ENCODE results near the gene METAP2. TPM values are rescaled to one million over a fixed set of nuclear protein-coding genes. Genes with fewer than 3 reads are reported as not detected.

Gene METAP2
- total RNA-seq, 1 experiment from 2014 or later: 112 TPM

GRCh38 chr12:95509300-95509699 lies 35.3 kb downstream of the METAP2 start (continued):
- no peak for TF ChIP-seq OVOL2 (CRISPR knock-in tag; IDR thresholded peaks at IDR 0.05; ENCODE audit: borderline replicate concordance)

DNA sequence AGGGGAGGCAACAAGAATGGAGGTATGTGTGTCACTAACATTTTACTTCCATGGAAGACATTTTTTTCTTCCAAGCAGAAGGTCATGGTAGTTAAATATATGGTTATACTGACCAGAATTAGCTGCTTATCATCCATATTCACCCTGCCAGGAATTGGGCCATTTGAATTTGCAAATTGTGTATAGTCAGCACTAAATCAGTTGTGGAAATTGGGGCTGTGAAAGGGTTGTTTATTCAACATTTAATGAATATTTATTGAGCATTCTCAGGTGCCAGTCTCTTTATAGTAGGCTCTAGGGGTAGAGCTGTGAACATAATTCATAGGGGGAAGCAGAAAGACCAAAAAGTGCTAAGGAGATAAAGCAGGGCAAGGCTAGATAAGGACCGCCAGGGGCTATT lies 38.0 kb downstream of the METAP2 start:
- Mint-ChIP-seq H3K4me3 (no peak overlapping the region), H3K4me1 (no peaks in the 10 kb centered on the region), H3K27ac (no peak overlapping the region), H3K27me3 (ENCODE audit: low read depth) (no peaks in the 10 kb centered on the region), H3K9me3 (no peaks in the 10 kb centered on the region), H3K36me3 (peaks cover 67% of the 10 kb centered on the region)
- no peak for DNase-seq (ENCODE audit: low spot score)
- TF ChIP-seq NR3C1 (CRISPR knock-in tag; conservative IDR thresholded peaks at IDR 0.05; ENCODE audit: low read depth) (no peak), ZNF317 (CRISPR knock-in tag; IDR thresholded peaks at IDR 0.05; ENCODE audit: borderline replicate concordance, low read depth) (no peak), RORB (CRISPR knock-in tag; IDR thresholded peaks at IDR 0.05) (no peak), TEAD4 (CRISPR knock-in tag; IDR thresholded peaks at IDR 0.05) (no peak), SOX15 (CRISPR knock-in tag; IDR thresholded peaks at IDR 0.05) (no peak), ETV6 (CRISPR knock-in tag; IDR thresholded peaks at IDR 0.05) (no peak), CDX4 (CRISPR knock-in tag; IDR thresholded peaks at IDR 0.05; ENCODE audit: borderline replicate concordance) (no peak), ZNF671 (CRISPR knock-in tag; IDR thresholded peaks at IDR 0.05) (no peak), PRRX2 (CRISPR knock-in tag; IDR thresholded peaks at IDR 0.05) (no peak)
- TF ChIP-seq, protein P1, sequence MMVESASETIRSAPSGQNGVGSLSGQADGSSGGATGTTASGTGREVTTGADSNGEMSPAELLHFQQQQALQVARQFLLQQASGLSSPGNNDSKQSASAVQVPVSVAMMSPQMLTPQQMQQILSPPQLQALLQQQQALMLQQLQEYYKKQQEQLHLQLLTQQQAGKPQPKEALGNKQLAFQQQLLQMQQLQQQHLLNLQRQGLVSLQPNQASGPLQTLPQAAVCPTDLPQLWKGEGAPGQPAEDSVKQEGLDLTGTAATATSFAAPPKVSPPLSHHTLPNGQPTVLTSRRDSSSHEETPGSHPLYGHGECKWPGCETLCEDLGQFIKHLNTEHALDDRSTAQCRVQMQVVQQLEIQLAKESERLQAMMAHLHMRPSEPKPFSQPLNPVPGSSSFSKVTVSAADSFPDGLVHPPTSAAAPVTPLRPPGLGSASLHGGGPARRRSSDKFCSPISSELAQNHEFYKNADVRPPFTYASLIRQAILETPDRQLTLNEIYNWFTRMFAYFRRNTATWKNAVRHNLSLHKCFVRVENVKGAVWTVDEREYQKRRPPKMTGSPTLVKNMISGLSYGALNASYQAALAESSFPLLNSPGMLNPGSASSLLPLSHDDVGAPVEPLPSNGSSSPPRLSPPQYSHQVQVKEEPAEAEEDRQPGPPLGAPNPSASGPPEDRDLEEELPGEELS (CRISPR knock-in tag; IDR thresholded peaks at IDR 0.05): no peak
- TF ChIP-seq, protein P2, sequence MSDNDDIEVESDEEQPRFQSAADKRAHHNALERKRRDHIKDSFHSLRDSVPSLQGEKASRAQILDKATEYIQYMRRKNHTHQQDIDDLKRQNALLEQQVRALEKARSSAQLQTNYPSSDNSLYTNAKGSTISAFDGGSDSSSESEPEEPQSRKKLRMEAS (CRISPR knock-in tag; IDR thresholded peaks at IDR 0.05): no peak
- TF ChIP-seq, protein P3, sequence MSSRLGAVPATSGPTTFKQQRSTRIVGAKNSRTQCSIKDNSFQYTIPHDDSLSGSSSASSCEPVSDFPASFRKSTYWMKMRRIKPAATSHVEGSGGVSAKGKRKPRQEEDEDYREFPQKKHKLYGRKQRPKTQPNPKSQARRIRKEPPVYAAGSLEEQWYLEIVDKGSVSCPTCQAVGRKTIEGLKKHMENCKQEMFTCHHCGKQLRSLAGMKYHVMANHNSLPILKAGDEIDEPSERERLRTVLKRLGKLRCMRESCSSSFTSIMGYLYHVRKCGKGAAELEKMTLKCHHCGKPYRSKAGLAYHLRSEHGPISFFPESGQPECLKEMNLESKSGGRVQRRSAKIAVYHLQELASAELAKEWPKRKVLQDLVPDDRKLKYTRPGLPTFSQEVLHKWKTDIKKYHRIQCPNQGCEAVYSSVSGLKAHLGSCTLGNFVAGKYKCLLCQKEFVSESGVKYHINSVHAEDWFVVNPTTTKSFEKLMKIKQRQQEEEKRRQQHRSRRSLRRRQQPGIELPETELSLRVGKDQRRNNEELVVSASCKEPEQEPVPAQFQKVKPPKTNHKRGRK (CRISPR knock-in tag; IDR thresholded peaks at IDR 0.05; ENCODE audit: borderline replicate concordance): no peak
- TF ChIP-seq, protein P4, sequence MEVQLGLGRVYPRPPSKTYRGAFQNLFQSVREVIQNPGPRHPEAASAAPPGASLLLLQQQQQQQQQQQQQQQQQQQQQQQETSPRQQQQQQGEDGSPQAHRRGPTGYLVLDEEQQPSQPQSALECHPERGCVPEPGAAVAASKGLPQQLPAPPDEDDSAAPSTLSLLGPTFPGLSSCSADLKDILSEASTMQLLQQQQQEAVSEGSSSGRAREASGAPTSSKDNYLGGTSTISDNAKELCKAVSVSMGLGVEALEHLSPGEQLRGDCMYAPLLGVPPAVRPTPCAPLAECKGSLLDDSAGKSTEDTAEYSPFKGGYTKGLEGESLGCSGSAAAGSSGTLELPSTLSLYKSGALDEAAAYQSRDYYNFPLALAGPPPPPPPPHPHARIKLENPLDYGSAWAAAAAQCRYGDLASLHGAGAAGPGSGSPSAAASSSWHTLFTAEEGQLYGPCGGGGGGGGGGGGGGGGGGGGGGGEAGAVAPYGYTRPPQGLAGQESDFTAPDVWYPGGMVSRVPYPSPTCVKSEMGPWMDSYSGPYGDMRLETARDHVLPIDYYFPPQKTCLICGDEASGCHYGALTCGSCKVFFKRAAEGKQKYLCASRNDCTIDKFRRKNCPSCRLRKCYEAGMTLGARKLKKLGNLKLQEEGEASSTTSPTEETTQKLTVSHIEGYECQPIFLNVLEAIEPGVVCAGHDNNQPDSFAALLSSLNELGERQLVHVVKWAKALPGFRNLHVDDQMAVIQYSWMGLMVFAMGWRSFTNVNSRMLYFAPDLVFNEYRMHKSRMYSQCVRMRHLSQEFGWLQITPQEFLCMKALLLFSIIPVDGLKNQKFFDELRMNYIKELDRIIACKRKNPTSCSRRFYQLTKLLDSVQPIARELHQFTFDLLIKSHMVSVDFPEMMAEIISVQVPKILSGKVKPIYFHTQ (CRISPR knock-in tag; IDR thresholded peaks at IDR 0.05): no peak
- ChIA-PET POLR2A (no interaction called here), CTCF (no interaction called here)
- ATAC-seq: no peak

DNA sequence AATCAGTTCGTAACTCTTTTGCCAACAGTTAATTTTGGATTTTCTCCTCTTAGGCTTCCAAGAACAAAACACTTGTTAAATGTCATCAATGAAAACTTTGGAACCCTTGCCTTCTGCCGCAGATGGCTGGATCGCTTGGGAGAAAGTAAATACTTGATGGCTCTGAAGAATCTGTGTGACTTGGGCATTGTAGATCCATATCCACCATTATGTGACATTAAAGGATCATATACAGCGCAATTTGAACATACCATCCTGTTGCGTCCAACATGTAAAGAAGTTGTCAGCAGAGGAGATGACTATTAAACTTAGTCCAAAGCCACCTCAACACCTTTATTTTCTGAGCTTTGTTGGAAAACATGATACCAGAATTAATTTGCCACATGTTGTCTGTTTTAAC lies 39.6 kb downstream of the METAP2 start:
- H3K4me3 Mint-ChIP-seq: no peak overlapping the region
- DNase-seq (ENCODE audit: low spot score) (no peak), ATAC-seq (no peak)
- no peaks in the 10 kb centered on the region for H3K4me1 Mint-ChIP-seq
- CTCF ChIA-PET: interaction anchor here (1.0 to 2.7 kb wide), 2 partner anchors 21 to 61 kb away, joined by 3 to 10 read pairs; no protein-coding TSS in a partner anchor
- peaks cover 70% of the 10 kb centered on the region for H3K36me3 Mint-ChIP-seq
- no peaks in the 10 kb centered on the region for H3K9me3 Mint-ChIP-seq
- H3K27me3 Mint-ChIP-seq (ENCODE audit: low read depth): no peaks in the 10 kb centered on the region
- H3K27ac Mint-ChIP-seq: no peak overlapping the region
- POLR2A ChIA-PET: no interaction called here
- no peak for TF ChIP-seq RELA (CRISPR knock-in tag; IDR thresholded peaks at IDR 0.05; ENCODE audit: borderline replicate concordance)
- TF ChIP-seq, protein P3 (CRISPR knock-in tag; IDR thresholded peaks at IDR 0.05; ENCODE audit: borderline replicate concordance): no peak
- TF ChIP-seq PRDM15 (CRISPR knock-in tag; IDR thresholded peaks at IDR 0.05): no peak
- no peak for TF ChIP-seq MYBL2 (CRISPR knock-in tag; IDR thresholded peaks at IDR 0.05)
- TF ChIP-seq, protein P5, sequence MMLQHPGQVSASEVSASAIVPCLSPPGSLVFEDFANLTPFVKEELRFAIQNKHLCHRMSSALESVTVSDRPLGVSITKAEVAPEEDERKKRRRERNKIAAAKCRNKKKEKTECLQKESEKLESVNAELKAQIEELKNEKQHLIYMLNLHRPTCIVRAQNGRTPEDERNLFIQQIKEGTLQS (CRISPR knock-in tag; conservative IDR thresholded peaks at IDR 0.05): no peak
- TF ChIP-seq PREB (CRISPR knock-in tag; IDR thresholded peaks at IDR 0.05; ENCODE audit: borderline replicate concordance): no peak

Measured in WTC11 (cell line).